Neutrophil (primary cell): ENCODE results near the gene PLCB4.

Experiments used
- H3K27ac ChIP-seq: fragments of 200-600 bp; sonication (generic); 2 replicates; pipeline ENCODE4 v1.5.1; 2016; ENCODE audit warnings: mild to moderate bottlenecking, moderate library complexity
- H3K27me3 ChIP-seq: fragments of 200-600 bp; sonication (generic); 2 replicates; pipeline ENCODE4 v1.6.0; 2016; ENCODE audit warnings: mild to moderate bottlenecking
- H3K36me3 ChIP-seq: fragments of 200-600 bp; sonication (generic); 2 replicates; pipeline ENCODE4 v1.5.1; 2017
- H3K4me1 ChIP-seq, 2 experiments: fragments of 200-600 bp in 1 of 2; sonication (generic) in 1 of 2; 1 replicate in 1 of 2; 2 replicates in 1 of 2; pipeline versions ENCODE4 v1.5.1 to v1.6.1; 2013 to 2016; ENCODE audit warnings: low read depth in 1 of 2, low read length in 1 of 2, mild to moderate bottlenecking in 1 of 2, moderate library complexity in 1 of 2; ENCODE audit not compliant: control insufficient read depth in 1 of 2, insufficient read depth in 1 of 2
- H3K4me3 ChIP-seq, 2 experiments: fragments of 200-600 bp in 1 of 2; sonication (generic) in 1 of 2; 1 replicate in 1 of 2; 2 replicates in 1 of 2; pipeline ENCODE4 v1.5.1; 2013 to 2016; ENCODE audit warnings: low read depth in 1 of 2, low read length in 1 of 2, mild to moderate bottlenecking in 1 of 2, moderate library complexity in 1 of 2
- H3K9me3 ChIP-seq: fragments of 200-600 bp; sonication (generic); 2 replicates; pipeline ENCODE4 v1.5.1; 2016
- CTCF ChIP-seq: fragments of 200-600 bp; sonication (generic); IDR thresholded peaks from 2 replicates; pipeline ENCODE4 v1.5.1; 2016; ENCODE audit warnings: antibody characterized with exemption

Gene PLCB4

DNA sequence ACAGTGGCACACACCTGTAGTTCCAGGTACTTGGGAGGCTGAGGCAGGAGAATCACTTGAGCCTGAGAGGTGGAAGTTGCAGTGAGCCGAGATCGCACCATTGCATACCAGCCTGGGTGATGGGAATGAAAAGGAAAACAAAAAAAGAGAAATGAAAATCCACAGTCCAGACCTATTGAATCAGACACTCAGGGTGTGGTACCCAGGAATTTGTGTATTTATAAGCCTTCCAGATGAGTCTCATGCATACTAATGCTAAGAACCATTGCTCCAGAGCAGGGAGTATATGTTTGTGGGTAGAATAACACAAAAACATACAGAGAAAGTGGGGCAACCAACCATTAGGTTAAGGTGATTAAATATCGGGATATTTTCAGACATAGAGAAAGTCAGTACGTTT is 36.1 kb upstream of the PLCB4 start:
- no peaks in the 10 kb centered on the region for H3K4me1 ChIP-seq

DNA sequence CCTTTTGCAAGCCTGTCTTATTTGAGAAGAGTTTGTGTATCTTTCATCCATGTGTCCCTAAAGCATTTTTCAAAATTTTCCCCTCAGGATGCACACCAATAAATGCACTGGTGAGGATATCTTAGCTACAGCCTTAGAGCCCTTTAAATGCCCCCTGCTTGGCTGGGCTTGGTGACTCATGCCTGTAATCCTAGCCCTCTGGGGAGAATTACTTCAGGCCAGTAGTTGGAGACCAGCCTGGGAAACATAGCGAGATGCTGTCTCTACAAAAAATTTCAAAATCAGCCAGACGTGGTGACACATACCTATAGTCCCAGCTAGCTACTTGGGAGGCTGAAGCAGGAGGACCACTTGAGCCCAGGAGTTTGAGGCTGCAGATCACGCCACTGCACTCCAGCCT is 33.8 kb upstream of the PLCB4 start:
- no peaks in the 10 kb centered on the region for H3K9me3 ChIP-seq
- no peaks in the 10 kb centered on the region for H3K27me3 ChIP-seq
- H3K4me1 ChIP-seq: no peaks in the 10 kb centered on the region
- H3K4me3 ChIP-seq: no peak overlapping the region
- no peaks in the 10 kb centered on the region for H3K36me3 ChIP-seq
- no peak overlapping the region for H3K27ac ChIP-seq
- TF ChIP-seq CTCF: no peak

More for the DNA sequence above, 36.1 kb upstream of the PLCB4 start:
- no peak overlapping the region for H3K27ac ChIP-seq
- H3K9me3 ChIP-seq: no peaks in the 10 kb centered on the region
- H3K36me3 ChIP-seq: no peaks in the 10 kb centered on the region
- H3K4me3 ChIP-seq: no peak overlapping the region
- TF ChIP-seq CTCF: no peak
- H3K27me3 ChIP-seq: no peaks in the 10 kb centered on the region

DNA sequence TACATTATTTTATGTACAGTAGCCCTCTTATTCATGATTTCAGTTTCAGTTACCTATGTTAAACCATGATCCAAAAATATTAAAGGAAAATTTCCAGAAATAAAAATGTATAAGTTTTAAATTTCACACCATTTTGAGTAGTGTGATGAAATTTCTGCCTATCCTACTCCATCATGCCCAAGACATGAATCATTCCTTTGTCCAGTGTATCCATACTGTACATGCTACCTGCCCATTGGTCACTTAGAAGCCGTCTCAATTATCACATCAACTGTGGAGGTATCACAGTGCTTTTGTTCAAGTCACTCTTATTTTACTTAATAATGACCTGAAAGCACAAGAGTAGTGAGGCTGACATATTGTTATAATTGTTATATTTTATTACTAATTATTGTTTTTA is 32.3 kb upstream of the PLCB4 start:
- H3K9me3 ChIP-seq: no peaks in the 10 kb centered on the region
- no peak for TF ChIP-seq CTCF
- no peaks in the 10 kb centered on the region for H3K27me3 ChIP-seq
- H3K27ac ChIP-seq: no peak overlapping the region
- H3K36me3 ChIP-seq: no peaks in the 10 kb centered on the region
- no peaks in the 10 kb centered on the region for H3K4me1 ChIP-seq
- no peak overlapping the region for H3K4me3 ChIP-seq

- no peak overlapping the region for H3K27ac ChIP-seq
- no peaks in the 10 kb centered on the region for H3K4me1 ChIP-seq
- H3K36me3 ChIP-seq: no peaks in the 10 kb centered on the region
- no peak overlapping the region for H3K4me3 ChIP-seq
- no peaks in the 10 kb centered on the region for H3K27me3 ChIP-seq
- no peaks in the 10 kb centered on the region for H3K9me3 ChIP-seq
- no peak for TF ChIP-seq CTCF
Observed at GRCh38 chr20:9038791-9039535, 29.9 kb upstream of the PLCB4 start.

DNA sequence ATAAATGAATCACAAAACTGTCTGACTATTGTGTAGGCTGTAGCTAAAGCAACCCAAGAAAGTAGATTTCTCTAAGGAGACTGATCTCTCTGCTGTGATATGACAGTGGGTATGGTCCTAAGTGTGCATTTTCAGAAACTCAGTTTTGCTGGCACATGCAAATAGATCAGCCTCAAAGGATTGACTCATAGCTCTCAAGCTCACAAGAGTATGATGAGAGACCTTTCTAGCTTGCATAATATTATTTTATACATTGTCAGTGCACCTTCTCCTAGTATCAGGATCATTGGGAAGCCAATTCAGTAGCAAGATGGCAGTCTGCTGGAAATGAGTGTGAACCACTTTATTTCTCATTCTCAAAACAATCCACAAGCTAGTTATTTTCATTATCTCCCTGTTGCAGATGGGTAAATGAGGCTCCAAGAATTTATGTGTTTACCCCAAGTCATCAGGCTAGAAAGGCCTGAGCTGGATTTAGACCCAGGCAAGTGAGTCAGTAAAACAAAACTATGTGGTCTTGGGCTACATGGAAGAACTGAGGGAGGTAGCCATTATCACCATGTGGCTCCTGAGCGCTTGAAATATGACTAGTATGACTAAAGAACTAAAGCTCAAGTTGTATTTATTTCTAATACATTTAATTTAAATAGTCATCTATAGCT is 27.9 kb upstream of the PLCB4 start:
- Histone ChIP-seq H3K36me3 (no peaks in the 10 kb centered on the region), H3K27ac (no peak overlapping the region)

More for the DNA sequence above, 27.9 kb upstream of the PLCB4 start:
- H3K9me3 ChIP-seq: no peaks in the 10 kb centered on the region
- TF ChIP-seq CTCF: no peak
- H3K4me3 ChIP-seq: no peak overlapping the region
- H3K4me1 ChIP-seq: no peaks in the 10 kb centered on the region
- no peaks in the 10 kb centered on the region for H3K27me3 ChIP-seq
